HepG2 (cell line): Measurements from ENCODE around the gene TASOR2.

Source experiments
- EZH2 ChIP-seq: conservative IDR thresholded peaks from 2 replicates; pipeline ENCODE4 v1.6.1; 2012; ENCODE audit warnings: mild to moderate bottlenecking, low read depth, low read length, moderate library complexity
- HMG20B ChIP-seq: conservative IDR thresholded peaks from 2 replicates; pipeline ENCODE4 v1.6.1; 2016; ENCODE audit warnings: missing genetic modification reagents, missing compliant biosample characterization
- NR2F6 ChIP-seq, 2 experiments: IDR thresholded peaks; 2 replicates each; pipeline ENCODE4 v1.6.1; 2016; ENCODE audit warnings: antibody characterized with exemption in 1 of 2, mild to moderate bottlenecking in 1 of 2
- POLR2A ChIP-seq, 2 experiments: IDR thresholded peaks; 2 replicates each; pipeline ENCODE4 v1.6.1; 2011; ENCODE audit warnings: low read depth in 2 of 2, low read length in 2 of 2, mild to moderate bottlenecking in 1 of 2, moderate library complexity in 1 of 2; ENCODE audit not compliant: insufficient read depth in 1 of 2
- TF ChIP-seq, protein P1 (sequence below): sonication (generic); formaldehyde crosslinking; IDR thresholded peaks from 2 replicates; pipeline ENCODE4 v1.4.0; 2020; ENCODE audit warnings: missing genetic modification reagents
- TF ChIP-seq, protein P2 (sequence below): sonication (generic); formaldehyde crosslinking; IDR thresholded peaks from 2 replicates; pipeline ENCODE4 v1.5.0; 2020; ENCODE audit warnings: mild to moderate bottlenecking, missing genetic modification reagents, moderate library complexity
- TF ChIP-seq, protein P3 (sequence below): sonication (generic); formaldehyde crosslinking; IDR thresholded peaks from 2 replicates; pipeline ENCODE4 v1.5.0; 2020; ENCODE audit warnings: missing genetic modification reagents

DNA sequence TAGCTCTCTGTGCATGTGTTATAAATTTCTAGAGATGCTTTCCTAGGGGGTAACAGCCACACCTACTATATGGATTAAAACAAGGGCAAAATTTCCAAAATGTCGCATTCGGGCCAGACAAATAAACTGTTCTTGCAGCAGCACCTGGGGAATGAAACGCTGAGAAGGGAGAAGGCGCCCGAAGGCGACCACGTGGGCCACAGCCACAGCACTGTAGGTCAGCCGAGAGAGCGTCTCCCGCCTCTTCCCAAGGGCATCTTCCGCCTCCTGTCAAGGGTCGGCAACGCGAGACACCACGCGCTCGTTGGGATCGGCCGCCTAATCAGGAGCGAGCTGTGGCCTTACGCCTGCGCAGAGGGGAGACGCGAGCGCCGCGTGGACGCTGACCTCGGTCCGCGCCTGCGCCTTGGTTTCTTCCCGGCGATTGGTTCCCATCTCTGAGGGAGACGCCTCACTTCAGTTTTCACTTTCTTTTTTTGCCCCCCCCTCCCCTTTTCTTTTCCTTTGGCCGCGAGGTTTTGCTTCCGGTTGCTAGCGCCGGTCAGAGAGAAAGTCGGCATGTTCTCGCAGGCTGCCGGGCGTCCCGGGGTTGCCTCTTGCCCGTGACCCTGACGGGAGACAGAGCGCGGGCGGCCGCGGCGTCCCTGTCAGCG is at the start of gene TASOR2:
- TF ChIP-seq HMG20B (CRISPR knock-in tag) (0 out of 2 replicates have a peak, but pooled peaks have one; percentile 65), NR2F6 (IDR thresholded peaks at IDR 0.05) (peak; percentile 87), NR2F6 (CRISPR knock-in tag; IDR thresholded peaks at IDR 0.05) (peak; percentile 98), EZH2 (no peak), POLR2A (IDR thresholded peaks at IDR 0.05; ENCODE audit: insufficient read depth in 1 of 2, low read depth in 2 of 2, low read length in 2 of 2) (peak; percentile 31 to 72; a peak in 3 of 4 replicates)
- TF ChIP-seq, protein P1, sequence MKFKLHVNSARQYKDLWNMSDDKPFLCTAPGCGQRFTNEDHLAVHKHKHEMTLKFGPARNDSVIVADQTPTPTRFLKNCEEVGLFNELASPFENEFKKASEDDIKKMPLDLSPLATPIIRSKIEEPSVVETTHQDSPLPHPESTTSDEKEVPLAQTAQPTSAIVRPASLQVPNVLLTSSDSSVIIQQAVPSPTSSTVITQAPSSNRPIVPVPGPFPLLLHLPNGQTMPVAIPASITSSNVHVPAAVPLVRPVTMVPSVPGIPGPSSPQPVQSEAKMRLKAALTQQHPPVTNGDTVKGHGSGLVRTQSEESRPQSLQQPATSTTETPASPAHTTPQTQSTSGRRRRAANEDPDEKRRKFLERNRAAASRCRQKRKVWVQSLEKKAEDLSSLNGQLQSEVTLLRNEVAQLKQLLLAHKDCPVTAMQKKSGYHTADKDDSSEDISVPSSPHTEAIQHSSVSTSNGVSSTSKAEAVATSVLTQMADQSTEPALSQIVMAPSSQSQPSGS (CRISPR knock-in tag) = peak; percentile 87
- TF ChIP-seq, protein P2, sequence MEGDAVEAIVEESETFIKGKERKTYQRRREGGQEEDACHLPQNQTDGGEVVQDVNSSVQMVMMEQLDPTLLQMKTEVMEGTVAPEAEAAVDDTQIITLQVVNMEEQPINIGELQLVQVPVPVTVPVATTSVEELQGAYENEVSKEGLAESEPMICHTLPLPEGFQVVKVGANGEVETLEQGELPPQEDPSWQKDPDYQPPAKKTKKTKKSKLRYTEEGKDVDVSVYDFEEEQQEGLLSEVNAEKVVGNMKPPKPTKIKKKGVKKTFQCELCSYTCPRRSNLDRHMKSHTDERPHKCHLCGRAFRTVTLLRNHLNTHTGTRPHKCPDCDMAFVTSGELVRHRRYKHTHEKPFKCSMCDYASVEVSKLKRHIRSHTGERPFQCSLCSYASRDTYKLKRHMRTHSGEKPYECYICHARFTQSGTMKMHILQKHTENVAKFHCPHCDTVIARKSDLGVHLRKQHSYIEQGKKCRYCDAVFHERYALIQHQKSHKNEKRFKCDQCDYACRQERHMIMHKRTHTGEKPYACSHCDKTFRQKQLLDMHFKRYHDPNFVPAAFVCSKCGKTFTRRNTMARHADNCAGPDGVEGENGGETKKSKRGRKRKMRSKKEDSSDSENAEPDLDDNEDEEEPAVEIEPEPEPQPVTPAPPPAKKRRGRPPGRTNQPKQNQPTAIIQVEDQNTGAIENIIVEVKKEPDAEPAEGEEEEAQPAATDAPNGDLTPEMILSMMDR (CRISPR knock-in tag) = peak; percentile 31; the same call in 1 of the 2 replicates
- TF ChIP-seq, protein P3, sequence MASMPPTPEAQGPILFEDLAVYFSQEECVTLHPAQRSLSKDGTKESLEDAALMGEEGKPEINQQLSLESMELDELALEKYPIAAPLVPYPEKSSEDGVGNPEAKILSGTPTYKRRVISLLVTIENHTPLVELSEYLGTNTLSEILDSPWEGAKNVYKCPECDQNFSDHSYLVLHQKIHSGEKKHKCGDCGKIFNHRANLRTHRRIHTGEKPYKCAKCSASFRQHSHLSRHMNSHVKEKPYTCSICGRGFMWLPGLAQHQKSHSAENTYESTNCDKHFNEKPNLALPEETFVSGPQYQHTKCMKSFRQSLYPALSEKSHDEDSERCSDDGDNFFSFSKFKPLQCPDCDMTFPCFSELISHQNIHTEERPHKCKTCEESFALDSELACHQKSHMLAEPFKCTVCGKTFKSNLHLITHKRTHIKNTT (CRISPR knock-in tag) = no peak
